Astrocyte of the cerebellum (primary cell): ENCODE measurements around the gene DIP2C.
"Not testable (repeated sequence)": the region's sequence is repeated elsewhere in the genome, so short reads cannot be mapped to it uniquely, and the experiment has no call there.

Source experiments
- DNase-seq: peaks from one replicate; pipeline ENCODE4 v3.0.0-alpha.2; 2011; ENCODE audit warnings: low read depth
- H3K4me3 ChIP-seq: 2 replicates; pipeline ENCODE4 v1.5.1; 2011; ENCODE audit warnings: mild to moderate bottlenecking, low read depth, low read length, moderate library complexity
- CTCF ChIP-seq: IDR thresholded peaks from 2 replicates; pipeline ENCODE4 v1.5.1; 2012; ENCODE audit warnings: low read length, low read depth, moderate library complexity, mild to moderate bottlenecking; ENCODE audit errors: missing control alignments
- in situ Hi-C: cut with HindIII; loops from 2 replicates; pipeline ENCODE4 v1.10.0; 2017; ENCODE audit warnings: low sequenced_read_pairs

Gene DIP2C

GRCh38 chr10:682931-683447 lies 6.5 kb downstream of the DIP2C start:
- peak overlapping the region; percentile 29 for H3K4me3 ChIP-seq
- in situ Hi-C loops: no loop called here
- no peak for DNase-seq
- TF ChIP-seq CTCF: no peak

GRCh38 chr10:681670-682318 lies 7.7 kb downstream of the DIP2C start:
- in situ Hi-C loops: no loop called here
- no peak for TF ChIP-seq CTCF
- DNase-seq: no peak
- H3K4me3 ChIP-seq: no peak overlapping the region

- no peak overlapping the region for H3K4me3 ChIP-seq
- no peak for DNase-seq
- no peak for TF ChIP-seq CTCF
- in situ Hi-C loops: no loop called here
These were observed 8.7 kb downstream of the DIP2C start for GRCh38 chr10:680745-681144.

- in situ Hi-C loops: no loop called here
- no peak overlapping the region for H3K4me3 ChIP-seq
- no peak for TF ChIP-seq CTCF
- DNase-seq: no peak
These were observed 9.3 kb downstream of the DIP2C start for GRCh38 chr10:680146-680545.

GRCh38 chr10:679556-679955 lies 9.9 kb downstream of the DIP2C start:
- no peak for DNase-seq
- no peak overlapping the region for H3K4me3 ChIP-seq

GRCh38 chr10:678662-679005 lies 10.8 kb downstream of the DIP2C start:
- not testable (repeated sequence) for H3K4me3 ChIP-seq, DNase-seq
- in situ Hi-C loops: loop anchor here (10.0 kb wide), 1 partner anchor 74 kb away; no protein-coding TSS in a partner anchor

More at GRCh38 chr10:679556-679955, 9.9 kb downstream of the DIP2C start:
- in situ Hi-C loops: loop anchor here (10.0 kb wide), 1 partner anchor 75 kb away; no protein-coding TSS in a partner anchor
- no peak for TF ChIP-seq CTCF

- DNase-seq: no peak
- no peak overlapping the region for H3K4me3 ChIP-seq
- in situ Hi-C loops: loop anchor here (10.0 kb wide), 1 partner anchor 73 kb away; no protein-coding TSS in a partner anchor
- TF ChIP-seq CTCF: no peak
These were observed 11.5 kb downstream of the DIP2C start for GRCh38 chr10:677750-678661.
